HEK293T (cell line): ENCODE measurements around the gene PLTP.
"Not testable (repeated sequence)": the region's sequence is repeated elsewhere in the genome, so short reads cannot be mapped to it uniquely, and the experiment has no call there.

Experiments used
- CTCF ChIA-PET: fragments of 350-600 bp; formaldehyde crosslinking; extraction: SDS; loops from one replicate; lab custom pipeline; 2021; ENCODE audit warnings: antibody characterized with exemption, inconsistent platforms; lab: Yijun Ruan, JAX
- POLR2A ChIA-PET: fragments of 350-600 bp; formaldehyde crosslinking; extraction: SDS; loops from one replicate; lab custom pipeline; 2020; ENCODE audit warnings: antibody characterized with exemption, inconsistent platforms; lab: Yijun Ruan, JAX
- DNase-seq: peaks from one replicate; pipeline ENCODE4 v3.0.0; 2012; ENCODE audit warnings: mixed read lengths; ENCODE audit errors: extremely low spot score
- ARNT ChIP-seq: fragments of 450-650 bp; IDR thresholded peaks from 2 replicates; pipeline ENCODE4 v1.6.1; 2017; ENCODE audit warnings: mild to moderate bottlenecking
- BHLHE40 ChIP-seq: fragments of 450-650 bp; IDR thresholded peaks from 2 replicates; pipeline ENCODE4 v1.6.1; 2016; ENCODE audit warnings: mild to moderate bottlenecking, moderate library complexity, borderline replicate concordance
- CTBP1 ChIP-seq: fragments of 450-650 bp; IDR thresholded peaks from 2 replicates; pipeline ENCODE4 v1.6.1; 2016; ENCODE audit warnings: borderline replicate concordance
- ELF4 ChIP-seq: fragments of 450-650 bp; IDR thresholded peaks from 2 replicates; pipeline ENCODE4 v1.6.1; 2017; ENCODE audit warnings: antibody characterized with exemption
- FOXA1 ChIP-seq: fragments of 450-650 bp; IDR thresholded peaks from 2 replicates; pipeline ENCODE4 v1.6.1; 2016; ENCODE audit warnings: mild to moderate bottlenecking
- FOXK2 ChIP-seq: fragments of 450-650 bp; IDR thresholded peaks from 2 replicates; pipeline ENCODE4 v1.6.1; 2016; ENCODE audit warnings: mild to moderate bottlenecking
- FOXM1 ChIP-seq: fragments of 450-650 bp; IDR thresholded peaks from 2 replicates; pipeline ENCODE4 v1.6.1; 2017; ENCODE audit warnings: mild to moderate bottlenecking, borderline replicate concordance
- HDGF ChIP-seq: fragments of 450-650 bp; IDR thresholded peaks from 2 replicates; pipeline ENCODE4 v1.6.1; 2017; ENCODE audit warnings: antibody characterized with exemption, borderline replicate concordance
- L3MBTL2 ChIP-seq: fragments of 450-650 bp; conservative IDR thresholded peaks from 2 replicates; pipeline ENCODE4 v1.6.1; 2016; ENCODE audit warnings: mild to moderate bottlenecking
- LEF1 ChIP-seq: fragments of 450-650 bp; IDR thresholded peaks from 2 replicates; pipeline ENCODE4 v1.6.1; 2017; ENCODE audit warnings: mild to moderate bottlenecking, borderline replicate concordance
- NFRKB ChIP-seq: fragments of 450-650 bp; IDR thresholded peaks from 2 replicates; pipeline ENCODE4 v1.6.1; 2016; ENCODE audit warnings: mild to moderate bottlenecking, moderate library complexity
- SP1 ChIP-seq: fragments of 450-650 bp; IDR thresholded peaks from 2 replicates; pipeline ENCODE4 v1.6.1; 2017
- SUZ12 ChIP-seq: fragments of 450-650 bp; IDR thresholded peaks from 2 replicates; pipeline ENCODE4 v1.6.1; 2016; ENCODE audit warnings: mild to moderate bottlenecking
- TARDBP ChIP-seq: fragments of 450-650 bp; IDR thresholded peaks from 2 replicates; pipeline ENCODE4 v1.6.1; 2016
- ZNF384 ChIP-seq: fragments of 450-650 bp; IDR thresholded peaks from 2 replicates; pipeline ENCODE4 v1.6.1; 2016
- TF ChIP-seq, protein P1 (sequence below): fragments of 450-650 bp; IDR thresholded peaks from 2 replicates; pipeline ENCODE4 v1.6.1; 2016

PLTP gene

DNA sequence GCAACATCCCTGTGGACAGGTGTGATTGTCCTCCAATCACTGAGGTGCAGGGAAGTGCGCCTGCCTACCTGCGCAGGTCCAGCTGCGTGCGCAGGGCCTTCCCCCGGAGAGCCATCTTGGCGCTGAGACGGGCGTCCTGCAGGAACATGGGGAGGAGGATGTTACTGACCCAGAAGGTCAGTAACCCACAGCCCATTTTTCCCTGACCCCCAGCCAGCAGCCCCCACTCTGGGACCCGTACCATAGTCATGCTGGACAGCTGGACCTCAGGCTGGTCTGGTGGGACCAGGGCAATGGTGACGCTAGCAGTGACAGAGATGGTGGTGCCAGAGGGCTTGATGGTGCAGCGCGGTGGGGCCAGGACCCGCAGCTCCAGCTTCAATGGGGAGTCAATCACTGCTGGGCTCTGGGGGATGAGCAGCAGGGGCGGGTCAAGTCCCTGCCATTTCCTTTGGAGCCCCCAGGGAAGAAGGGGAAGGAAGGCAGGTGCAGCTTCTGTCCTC lies 9.7 kb downstream of the PLTP start:
- TF ChIP-seq SP1 (no peak), HDGF (no peak), CTBP1 (no peak), FOXA1 (no peak), ARNT (no peak), L3MBTL2 (no peak), LEF1 (no peak), BHLHE40 (no peak), SUZ12 (no peak), ELF4 (no peak), TARDBP (no peak), ZNF384 (no peak), FOXK2 (no peak), NFRKB (no peak), FOXM1 (no peak)
- no peak for DNase-seq
- ChIA-PET POLR2A (interaction anchor here (1.8 kb wide), 1 partner anchor 32 kb away, joined by 3 read pairs; no protein-coding TSS in a partner anchor), CTCF (no interaction called here)

DNA sequence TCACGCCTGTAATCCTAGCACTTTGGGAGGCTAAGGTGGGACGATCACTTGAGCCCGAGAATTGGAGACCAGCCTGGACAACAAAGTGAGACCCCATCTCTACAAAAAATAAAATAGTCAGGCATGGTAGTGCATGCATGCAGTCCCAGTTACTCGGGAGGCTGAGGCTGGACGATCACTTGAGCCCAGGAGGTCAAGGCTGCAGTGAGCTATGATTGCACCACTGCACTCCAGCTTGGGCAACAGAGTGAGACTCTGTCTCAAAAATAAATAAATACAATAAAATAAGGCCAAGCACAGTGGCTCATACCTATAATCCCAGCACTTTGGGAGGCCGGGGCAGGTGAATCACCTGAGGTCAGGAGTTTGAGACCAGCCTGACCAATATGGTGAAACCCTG lies 10.6 kb downstream of the PLTP start:
- DNase-seq, CTCF ChIA-PET: not testable (repeated sequence)
- POLR2A ChIA-PET, result interaction anchor here (1.8 kb wide), 1 partner anchor 33 kb away, joined by 3 read pairs; no protein-coding TSS in a partner anchor

DNA sequence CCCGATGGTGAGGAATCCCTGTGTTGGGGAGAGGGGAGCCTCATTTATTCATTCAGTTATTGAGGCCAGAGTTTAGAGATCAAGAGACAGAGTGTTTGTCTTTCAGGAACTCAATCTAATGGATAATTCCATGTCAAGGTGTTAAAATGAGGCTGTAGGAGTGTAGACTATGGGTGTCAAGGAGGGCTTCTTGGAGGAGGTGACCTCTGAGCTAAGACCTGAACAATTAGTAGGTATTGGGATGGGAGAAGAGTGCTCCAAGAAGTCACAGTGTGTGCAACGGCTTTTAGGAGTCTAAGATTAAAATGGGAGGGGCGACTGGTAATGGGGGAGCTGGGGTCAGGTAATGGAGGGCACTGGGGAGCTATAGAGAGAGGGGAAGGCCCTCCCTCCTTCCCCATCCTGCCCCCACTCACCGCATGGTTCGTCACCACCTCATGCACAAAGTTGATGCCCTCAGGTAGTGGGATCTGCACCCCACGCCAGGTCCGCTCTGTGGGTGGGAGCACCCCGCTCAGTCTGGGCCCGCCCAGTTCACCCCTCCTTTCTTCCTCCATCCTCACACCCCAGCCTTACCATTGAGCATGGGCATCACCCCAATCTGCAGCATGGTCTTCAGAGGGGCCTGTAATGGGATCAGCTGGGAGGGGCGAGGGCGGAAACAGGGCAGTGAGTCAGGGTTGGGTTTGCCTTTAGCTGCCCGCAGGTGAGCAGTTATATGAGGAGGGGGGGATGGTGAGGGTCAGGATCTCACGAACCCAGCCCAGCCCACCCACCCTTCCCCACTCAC lies 12.7 kb downstream of the PLTP start:
- no peak for DNase-seq
- ChIA-PET POLR2A (interaction anchor here (1.0 to 1.6 kb wide), 2 partner anchors 16 to 19 kb away, joined by 4 read pairs; partner anchors contain the start of gene ZSWIM1), CTCF (no interaction called here)
- TF ChIP-seq BHLHE40, result no peak
- TF ChIP-seq SP1, result no peak
- no peak for TF ChIP-seq SUZ12
- no peak for TF ChIP-seq CTBP1
- TF ChIP-seq ZNF384, result no peak
- no peak for TF ChIP-seq ARNT
- TF ChIP-seq, protein P1, sequence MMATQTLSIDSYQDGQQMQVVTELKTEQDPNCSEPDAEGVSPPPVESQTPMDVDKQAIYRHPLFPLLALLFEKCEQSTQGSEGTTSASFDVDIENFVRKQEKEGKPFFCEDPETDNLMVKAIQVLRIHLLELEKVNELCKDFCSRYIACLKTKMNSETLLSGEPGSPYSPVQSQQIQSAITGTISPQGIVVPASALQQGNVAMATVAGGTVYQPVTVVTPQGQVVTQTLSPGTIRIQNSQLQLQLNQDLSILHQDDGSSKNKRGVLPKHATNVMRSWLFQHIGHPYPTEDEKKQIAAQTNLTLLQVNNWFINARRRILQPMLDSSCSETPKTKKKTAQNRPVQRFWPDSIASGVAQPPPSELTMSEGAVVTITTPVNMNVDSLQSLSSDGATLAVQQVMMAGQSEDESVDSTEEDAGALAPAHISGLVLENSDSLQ, result no peak

DNA sequence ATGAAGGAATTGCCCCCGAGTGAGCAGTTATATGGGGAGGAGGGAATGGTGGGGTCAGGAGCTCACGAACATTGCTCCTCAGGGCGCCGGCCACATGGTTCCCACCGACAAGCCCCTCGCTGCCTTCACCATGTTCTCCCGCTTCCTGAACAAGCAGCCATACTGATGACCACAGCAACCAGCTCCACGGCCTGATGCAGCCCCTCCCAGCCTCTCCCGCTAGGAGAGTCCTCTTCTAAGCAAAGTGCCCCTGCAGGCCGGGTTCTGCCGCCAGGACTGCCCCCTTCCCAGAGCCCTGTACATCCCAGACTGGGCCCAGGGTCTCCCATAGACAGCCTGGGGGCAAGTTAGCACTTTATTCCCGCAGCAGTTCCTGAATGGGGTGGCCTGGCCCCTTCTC lies 13.7 kb downstream of the PLTP start:
- no peak for DNase-seq
- TF ChIP-seq ELF4, result no peak
- TF ChIP-seq SUZ12, result no peak
- no peak for TF ChIP-seq ARNT
- no peak for TF ChIP-seq FOXM1
- TF ChIP-seq BHLHE40, result no peak
- TF ChIP-seq HDGF, result no peak
- TF ChIP-seq SP1, result no peak
- no peak for TF ChIP-seq L3MBTL2
- TF ChIP-seq CTBP1, result no peak
- TF ChIP-seq FOXA1, result no peak
- TF ChIP-seq NFRKB, result no peak
- no peak for TF ChIP-seq TARDBP
- TF ChIP-seq ZNF384, result no peak
- TF ChIP-seq, protein P1, result no peak
- TF ChIP-seq FOXK2, result no peak
- TF ChIP-seq LEF1, result no peak
- POLR2A ChIA-PET, result interaction anchor here (1.0 to 1.6 kb wide), 2 partner anchors 15 to 18 kb away, joined by 4 read pairs; partner anchors contain the start of gene ZSWIM1
- CTCF ChIA-PET, result no interaction called here

DNA sequence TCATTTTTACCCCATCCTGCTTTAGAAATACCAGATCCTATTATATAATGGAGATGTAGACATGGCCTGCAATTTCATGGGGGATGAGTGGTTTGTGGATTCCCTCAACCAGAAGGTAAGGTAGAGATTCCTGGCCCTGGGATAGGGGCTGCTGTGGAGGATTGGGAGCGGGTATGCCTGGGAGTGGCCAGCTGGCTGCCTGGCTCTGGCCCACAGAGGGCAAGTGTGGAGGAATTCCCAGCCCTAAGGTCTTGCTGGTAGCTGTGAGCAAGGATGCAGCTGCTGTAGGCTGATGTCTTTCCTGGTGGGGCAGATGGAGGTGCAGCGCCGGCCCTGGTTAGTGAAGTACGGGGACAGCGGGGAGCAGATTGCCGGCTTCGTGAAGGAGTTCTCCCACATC lies 14.3 kb downstream of the PLTP start:
- ChIA-PET CTCF (no interaction called here), POLR2A (no interaction called here)
- TF ChIP-seq TARDBP (no peak), ZNF384 (no peak), SUZ12 (no peak), SP1 (no peak), ARNT (no peak), CTBP1 (no peak), HDGF (no peak), BHLHE40 (no peak)
- TF ChIP-seq, protein P1, result no peak
- no peak for DNase-seq

DNA sequence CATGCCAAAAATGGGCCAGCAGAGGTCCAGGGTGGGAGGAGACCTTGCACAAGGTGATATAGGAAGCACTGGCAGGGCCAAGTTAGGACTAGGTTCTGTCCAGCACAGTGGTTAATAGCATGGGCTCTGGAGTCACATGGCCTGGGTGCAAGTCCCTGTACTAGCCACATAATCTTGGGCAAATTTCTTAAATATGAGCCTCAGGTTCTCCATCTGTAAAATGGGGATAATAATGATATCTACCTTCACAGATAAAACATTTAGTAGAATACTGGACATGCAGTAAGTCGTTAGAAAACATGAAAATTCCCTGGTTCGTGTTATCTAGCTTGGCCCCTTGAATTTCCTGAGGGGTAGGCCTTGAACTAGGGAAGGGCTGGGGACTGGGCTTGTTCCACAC lies 14.7 kb downstream of the PLTP start:
- ChIA-PET POLR2A (no interaction called here), CTCF (no interaction called here)
- no peak for TF ChIP-seq FOXK2
- TF ChIP-seq L3MBTL2, result no peak
- TF ChIP-seq ARNT, result no peak
- TF ChIP-seq ZNF384, result no peak
- no peak for TF ChIP-seq SP1
- no peak for TF ChIP-seq TARDBP
- no peak for TF ChIP-seq CTBP1
- no peak for TF ChIP-seq LEF1
- no peak for TF ChIP-seq FOXM1
- TF ChIP-seq SUZ12, result no peak
- TF ChIP-seq ELF4, result no peak
- DNase-seq, result no peak
